Fibroblast of upper back skin (primary cell): ENCODE results near the gene CHRNA10.

Experiments used
- DNase-seq: peaks from one replicate; pipeline ENCODE4 v3.0.0-alpha.2; 2013

Gene CHRNA10

GRCh38 chr11:3627291-3627690 lies 43.9 kb downstream of the CHRNA10 start:
- DNase-seq, result peak; percentile 49

DNA sequence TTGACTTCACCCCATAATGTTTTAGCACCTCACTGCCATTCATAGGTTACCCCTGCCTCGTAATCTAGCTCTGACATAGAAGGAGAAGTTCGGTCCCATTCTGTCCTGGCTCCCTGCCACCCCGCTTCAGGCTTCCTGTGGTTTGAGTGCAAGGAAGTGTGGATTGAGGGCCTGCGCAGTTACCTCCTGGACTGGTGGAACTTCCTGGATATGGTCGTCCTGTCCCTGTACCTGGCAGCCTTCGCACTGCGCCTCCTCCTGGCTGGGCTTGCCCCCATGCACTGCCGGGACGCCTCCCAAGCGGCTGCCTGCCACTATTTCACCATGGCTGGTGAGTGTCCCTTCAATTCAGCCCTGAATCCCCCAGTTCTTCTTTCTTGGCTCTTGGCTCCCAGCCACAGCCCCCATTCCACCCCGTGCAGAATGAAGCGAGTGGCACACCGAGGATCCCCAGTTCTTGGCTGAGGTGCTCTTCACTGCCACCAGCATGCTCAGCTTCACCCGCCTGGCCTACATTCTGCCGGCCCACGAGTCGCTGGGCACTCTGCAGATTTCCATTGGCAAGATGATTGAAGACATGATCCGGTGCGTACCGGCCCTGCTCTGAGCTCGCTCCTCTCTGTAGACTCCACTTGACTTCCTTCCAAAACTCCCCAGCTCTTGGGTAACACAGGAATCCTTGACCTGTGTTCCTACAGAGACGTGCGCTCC lies 44.8 kb downstream of the CHRNA10 start:
- DNase-seq, result no peak

GRCh38 chr11:3623767-3624458 lies 47.3 kb downstream of the CHRNA10 start:
- DNase-seq, result no peak

DNA sequence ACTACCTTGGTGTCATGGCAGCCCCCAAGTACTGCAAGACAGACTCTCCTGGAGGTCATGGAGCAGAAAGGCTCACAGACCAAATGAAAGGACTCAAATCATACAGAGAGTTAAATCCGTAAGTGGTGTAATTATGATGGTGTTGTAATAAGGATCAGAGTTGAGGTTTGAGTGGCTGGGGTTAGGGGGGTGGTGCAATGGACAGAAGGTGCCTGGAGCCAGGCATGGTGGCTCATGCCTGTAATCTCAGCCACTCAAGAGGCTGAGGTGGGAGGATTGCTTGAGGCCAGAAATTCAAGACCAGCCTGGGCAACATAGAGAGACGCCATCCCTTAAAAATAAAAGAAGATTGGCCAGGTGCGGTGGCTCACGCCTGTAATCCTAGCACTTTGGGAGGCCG lies 48.1 kb downstream of the CHRNA10 start:
- DNase-seq, result no peak

DNA sequence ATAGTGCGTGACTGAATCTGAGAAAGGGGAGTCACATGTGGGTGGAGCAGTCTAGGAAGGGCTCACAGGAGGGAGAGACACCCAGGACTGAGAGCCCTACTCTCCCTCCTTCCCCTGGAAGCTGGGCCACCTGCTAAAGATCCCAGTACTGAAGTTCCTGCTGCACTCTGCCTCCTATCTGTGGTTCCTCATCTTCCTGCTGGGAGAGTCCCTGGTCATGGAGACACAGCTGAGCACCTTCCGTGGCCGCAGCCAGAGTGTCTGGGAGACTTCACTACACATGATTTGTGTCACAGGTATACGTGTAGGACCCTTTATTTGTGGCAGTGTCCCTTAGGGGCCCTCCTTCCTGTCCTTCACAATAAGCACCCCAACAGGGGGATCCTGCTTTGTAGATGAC lies 48.7 kb downstream of the CHRNA10 start:
- no peak for DNase-seq

GRCh38 chr11:3617990-3618389 lies 53.2 kb downstream of the CHRNA10 start:
- no peak for DNase-seq

DNA sequence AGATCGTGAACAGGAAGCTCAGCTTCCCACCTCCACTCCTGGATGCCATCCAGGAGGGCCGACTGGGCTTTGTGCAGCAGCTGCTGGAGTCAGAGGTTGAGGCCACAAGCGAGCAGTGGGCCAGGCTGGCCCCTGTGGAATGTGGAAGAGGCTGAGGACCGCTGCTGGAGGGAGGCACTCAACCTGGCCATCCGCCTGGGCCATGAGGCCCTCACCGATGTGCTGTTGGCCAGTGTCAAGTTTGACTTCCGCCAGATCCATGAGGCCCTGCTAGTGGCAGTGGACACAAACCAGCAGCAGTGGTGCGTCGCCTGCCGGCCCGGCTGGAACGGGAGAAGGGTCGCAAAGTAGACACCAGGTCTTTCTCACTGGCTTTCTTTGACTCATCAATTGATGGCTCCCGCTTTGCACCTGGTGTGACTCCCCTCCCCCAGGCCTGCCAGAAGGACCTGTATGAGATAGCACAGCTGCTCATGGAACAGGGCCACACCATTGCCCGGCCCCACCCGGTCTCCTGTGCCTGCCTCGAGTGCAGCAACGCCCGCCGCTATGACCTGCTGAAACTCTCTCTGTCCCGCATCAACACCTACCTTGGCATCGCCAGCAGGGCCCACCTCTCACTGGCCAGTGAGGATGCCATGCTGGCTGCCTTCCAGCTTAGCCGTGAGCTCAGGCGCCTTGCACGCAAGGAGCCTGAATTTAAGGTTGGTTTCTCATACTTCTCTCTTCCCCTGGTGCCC lies 54.3 kb downstream of the CHRNA10 start:
- peak; percentile 27 for DNase-seq

DNA sequence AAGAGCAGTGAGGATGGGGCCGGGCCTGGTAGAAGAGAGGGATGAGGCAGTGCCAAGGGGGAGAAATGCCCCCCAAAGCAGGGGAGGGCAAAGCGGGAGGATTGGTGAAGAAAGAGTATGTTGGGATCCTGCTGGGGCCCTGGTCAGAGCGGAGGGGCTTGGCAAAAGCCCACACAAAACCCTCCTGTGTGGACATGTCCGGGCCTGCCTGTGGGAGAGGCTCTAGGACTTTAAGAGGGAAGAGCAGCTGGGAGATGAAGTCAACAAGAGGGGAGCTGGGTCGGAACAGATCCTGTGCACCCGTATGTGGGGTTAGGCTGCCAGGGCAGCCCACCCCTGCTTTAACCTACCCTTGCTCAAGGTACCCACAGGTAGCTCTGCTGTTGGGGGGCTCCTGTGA lies 55.2 kb downstream of the CHRNA10 start:
- DNase-seq, result no peak
